HG03571 (cell line): ENCODE data around the gene HS3ST6.
"Not testable (repeated sequence)": the region's sequence is repeated elsewhere in the genome, so short reads cannot be mapped to it uniquely, and the experiment has no call there.

Source experiments
- ATAC-seq: cut with Tn5 transposase; IDR thresholded peaks from one replicate; pipeline ENCODE4 v1.9.1; 2021; ENCODE audit not compliant: unreplicated experiment

The HS3ST6 gene

GRCh38 chr16:1909561-1910231, 8.5 kb downstream of the HS3ST6 start:
- ATAC-seq, result no peak

DNA sequence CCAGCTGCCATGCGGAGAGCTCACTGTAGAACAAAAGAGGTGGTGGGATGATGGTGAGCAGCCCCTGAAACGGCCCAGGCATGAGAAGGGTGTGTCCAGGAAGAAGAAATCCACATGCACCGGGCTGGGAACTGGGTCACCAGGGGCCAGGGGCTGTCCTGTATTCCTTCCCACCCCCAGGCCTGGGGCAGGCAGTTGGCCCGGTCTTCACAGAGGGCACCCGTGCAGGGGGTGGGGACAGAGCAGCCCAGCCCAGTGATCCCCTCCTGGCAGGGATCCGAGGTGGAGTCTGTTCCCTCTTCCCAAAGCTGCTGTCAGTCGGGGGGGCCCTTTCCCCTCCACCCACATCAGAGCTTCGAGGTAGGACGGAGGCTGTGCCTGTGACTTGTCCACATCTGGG, 9.2 kb downstream of the HS3ST6 start:
- no peak for ATAC-seq

- no peak for ATAC-seq
Observed at GRCh38 chr16:1908184-1908583, 10.0 kb downstream of the HS3ST6 start.

- no peak for ATAC-seq
Observed at GRCh38 chr16:1907226-1907860, 10.9 kb downstream of the HS3ST6 start.

DNA sequence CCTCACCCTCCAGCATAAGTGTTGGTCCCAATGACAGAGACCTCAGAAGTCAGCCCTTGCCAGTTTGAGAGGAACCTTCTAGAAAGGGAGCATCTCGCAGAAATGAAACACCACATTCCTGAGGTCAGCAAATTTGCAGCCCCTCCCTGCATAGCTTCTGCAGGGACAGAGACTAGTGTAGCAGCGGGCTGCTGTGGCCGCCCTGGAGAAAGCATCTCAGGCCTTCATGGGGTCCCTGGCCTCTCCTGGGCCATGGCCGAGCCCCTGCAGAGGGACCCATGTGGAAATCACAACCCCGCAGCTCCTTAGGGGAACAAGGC, 11.4 kb downstream of the HS3ST6 start:
- ATAC-seq, result no peak

GRCh38 chr16:1906055-1906845, 12.0 kb downstream of the HS3ST6 start:
- ATAC-seq, result no peak

- ATAC-seq, result no peak
Observed at GRCh38 chr16:1903845-1904840, 14.1 kb downstream of the HS3ST6 start.

GRCh38 chr16:1903220-1903574, 15.0 kb downstream of the HS3ST6 start:
- no peak for ATAC-seq

- ATAC-seq, result no peak
Observed at GRCh38 chr16:1902547-1903219, 15.5 kb downstream of the HS3ST6 start.

- ATAC-seq, result no peak
Observed at GRCh38 chr16:1900452-1900774, 17.8 kb downstream of the HS3ST6 start.

DNA sequence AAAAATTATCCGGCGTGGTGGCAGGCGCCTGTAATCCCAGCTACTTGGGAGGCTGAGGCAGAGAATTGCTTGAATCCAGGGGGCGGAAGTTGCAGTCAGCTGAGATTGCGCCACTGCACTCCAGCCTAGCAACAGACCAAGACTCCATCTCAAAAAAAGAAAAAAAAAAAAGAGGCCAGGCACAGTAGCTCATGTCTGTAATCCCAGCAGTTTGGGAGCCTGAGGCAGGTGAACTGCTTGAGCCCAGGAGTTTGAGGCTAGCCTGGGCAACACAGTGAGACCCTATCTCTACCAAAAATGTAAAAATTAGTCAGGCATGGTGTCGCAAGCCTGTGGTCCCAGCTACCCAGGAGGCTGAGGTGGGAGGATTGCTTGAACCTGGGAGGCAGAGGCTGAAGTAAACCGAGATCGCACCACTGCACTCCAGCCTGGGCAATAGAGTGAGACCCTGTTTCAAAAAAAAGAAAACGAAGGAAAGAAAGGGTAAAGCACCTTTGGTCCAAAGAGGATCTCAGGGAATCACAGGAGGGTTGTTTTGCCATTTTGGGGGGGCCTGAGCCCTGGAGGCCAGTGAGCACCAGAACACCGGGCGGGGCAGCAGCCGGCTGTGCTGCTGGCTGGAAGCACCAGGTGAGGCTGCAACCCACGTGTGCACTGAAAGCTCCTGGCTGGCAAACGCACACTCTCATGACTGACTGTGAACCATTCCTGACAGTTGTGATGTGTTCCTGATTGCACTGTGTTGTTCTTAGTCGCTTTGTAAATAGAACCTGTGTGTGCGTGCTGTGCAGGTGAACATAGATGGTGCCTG, 18.4 kb downstream of the HS3ST6 start:
- no peak for ATAC-seq

- not testable (repeated sequence) for ATAC-seq
Observed at GRCh38 chr16:1897692-1898091, 20.5 kb downstream of the HS3ST6 start.

DNA sequence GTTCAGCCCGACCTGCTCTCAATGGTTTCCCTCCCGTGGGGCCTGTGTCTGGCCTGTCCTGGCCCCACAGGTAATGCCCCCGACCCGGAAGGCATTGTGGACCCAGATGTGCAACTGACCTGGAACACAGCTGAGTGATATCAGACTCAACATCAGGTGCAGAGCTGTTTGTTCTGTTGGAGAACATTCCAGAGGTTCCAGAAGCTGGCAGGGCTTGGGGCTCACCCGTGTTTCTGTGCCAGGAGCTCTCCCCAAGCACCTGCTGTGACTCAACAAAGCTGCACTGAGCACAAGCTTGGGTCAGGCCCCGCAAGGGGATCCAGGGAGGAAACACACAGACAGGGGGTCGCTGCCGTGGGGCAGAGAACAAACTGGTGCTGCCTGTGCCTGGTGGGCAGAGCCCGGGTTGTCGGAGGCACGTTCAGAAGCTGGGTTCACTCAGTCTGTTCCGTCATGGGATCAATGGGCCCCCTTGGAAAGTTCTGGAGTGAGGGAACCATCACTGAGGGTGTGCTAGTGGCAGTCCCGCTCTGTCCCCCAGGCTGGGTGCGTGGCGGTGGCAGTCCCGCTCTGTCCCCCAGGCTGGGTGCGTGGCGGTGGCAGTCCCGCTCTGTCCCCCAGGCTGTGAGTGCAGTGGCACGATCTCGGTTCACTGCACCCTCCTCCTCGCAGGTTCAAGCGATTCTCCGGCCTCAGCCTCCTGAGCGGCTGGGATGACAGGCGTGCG, 22.1 kb downstream of the HS3ST6 start:
- ATAC-seq, result no peak

DNA sequence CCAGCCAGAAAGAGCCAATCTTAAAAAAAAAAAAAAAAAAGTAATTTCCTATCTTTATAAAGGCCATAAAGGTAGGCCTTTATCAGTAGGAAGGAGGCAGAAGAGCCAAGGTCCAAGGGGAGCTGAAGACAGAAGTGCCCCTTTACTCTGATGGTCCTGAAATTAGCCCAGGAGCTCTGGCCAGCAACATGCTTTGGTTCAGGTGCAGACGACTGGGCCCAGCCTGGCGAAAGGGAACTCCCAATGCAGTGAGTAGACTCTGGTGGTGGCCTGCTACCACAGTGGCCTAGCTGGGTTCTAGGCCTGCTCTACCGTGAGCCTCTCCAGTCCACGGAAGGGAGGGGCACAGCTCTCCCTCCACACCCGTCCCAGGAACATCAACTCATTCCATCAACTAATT, 23.1 kb downstream of the HS3ST6 start:
- no peak for ATAC-seq

GRCh38 chr16:1890708-1891050, 27.5 kb downstream of the HS3ST6 start:
- no peak for ATAC-seq

DNA sequence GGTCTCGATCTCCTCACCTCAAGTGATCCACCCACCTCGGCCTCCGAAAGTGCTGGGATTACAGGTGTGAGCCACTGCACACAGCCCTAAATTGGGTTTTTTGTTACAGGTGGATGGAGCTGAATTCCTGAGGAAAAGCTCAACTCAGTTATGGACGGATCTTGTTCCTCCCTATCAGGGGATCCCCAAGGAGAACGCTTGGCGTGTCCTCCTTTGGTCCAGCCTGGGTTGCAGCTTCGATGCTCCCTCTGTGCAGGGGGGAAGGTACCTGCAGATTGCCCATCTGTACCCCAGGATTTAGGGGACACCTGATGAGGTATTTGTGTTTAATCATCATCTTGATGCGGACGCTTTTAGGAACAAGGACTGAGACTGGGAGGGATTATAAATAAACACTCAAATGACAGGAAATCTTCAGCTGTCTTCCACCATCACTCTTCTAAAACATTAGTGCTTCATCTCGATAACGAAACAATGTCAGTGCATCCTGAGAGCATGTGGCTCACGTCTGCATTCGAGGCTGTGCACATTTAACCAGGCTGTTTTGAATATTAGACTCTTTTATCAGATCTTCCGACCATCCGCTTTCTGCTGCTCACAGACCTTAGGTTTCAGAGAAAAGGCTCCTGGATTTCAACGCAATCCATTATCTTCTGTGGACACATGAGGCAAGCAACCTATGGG, 28.0 kb downstream of the HS3ST6 start:
- ATAC-seq, result no peak

- ATAC-seq, result no peak
Observed at GRCh38 chr16:1887711-1888354, 30.4 kb downstream of the HS3ST6 start.

DNA sequence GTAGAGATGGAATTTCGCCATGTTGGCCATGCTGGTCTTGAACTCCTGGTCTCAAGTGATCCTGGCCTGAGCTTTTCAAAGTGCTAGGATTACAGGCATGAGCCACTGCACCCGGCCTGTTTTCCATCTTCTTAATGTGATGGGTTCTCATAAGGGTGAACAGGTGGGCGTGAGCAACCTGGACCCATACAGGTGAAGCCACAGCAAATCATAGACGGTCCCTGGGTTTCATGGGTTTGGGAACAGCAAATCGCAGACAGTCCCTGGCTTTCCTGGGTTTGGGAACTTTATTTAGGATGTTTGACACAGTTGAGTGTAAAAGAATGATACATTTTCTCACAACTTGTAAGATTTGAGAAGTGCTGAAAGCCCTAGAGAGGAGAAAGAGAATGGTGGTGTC, 33.3 kb downstream of the HS3ST6 start:
- no peak for ATAC-seq
